GM11168 (cell line): Measurements from ENCODE around the gene FGF19.

Source experiments
- in situ Hi-C: fragments of 300-500 bp; cut with MboI; formaldehyde crosslinking; loops from one replicate; pipeline ENCODE4 v1.12.0; 2022; ENCODE audit warnings: low sequenced_read_pairs; ENCODE audit not compliant: unreplicated experiment

The FGF19 gene

DNA sequence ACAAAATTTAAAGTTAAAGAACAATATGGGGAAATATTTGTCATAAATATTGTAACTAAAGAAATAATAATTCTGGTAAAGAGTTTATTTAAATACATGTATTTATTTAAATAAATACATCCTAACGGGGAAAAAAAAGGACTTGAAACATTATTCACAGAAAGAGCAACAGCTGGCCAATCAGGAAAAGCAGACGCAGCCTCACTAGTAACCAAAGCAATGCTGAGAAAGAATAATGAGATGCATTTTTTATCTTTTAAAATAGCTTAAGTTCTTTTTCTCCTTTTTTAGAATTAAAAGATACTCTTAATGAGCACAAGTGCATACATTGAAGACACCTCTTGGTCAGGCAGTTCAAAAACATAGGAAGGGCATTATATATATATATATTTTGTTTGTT lies 26.1 kb downstream of the FGF19 start:
- in situ Hi-C loops = loop anchor here (25.0 kb wide), 1 partner anchor 510 kb away; no protein-coding TSS in a partner anchor

- in situ Hi-C loops = loop anchor here (25.0 kb wide), 1 partner anchor 512 kb away; no protein-coding TSS in a partner anchor
Measured at GRCh38 chr11:69674886-69675714, 28.7 kb downstream of the FGF19 start, which contains the start of gene LTO1. Gene LTO1, minus strand, starts transcription at chr11:69675353. Its CDS starts 114 bp downstream, at chr11:69675239.

DNA sequence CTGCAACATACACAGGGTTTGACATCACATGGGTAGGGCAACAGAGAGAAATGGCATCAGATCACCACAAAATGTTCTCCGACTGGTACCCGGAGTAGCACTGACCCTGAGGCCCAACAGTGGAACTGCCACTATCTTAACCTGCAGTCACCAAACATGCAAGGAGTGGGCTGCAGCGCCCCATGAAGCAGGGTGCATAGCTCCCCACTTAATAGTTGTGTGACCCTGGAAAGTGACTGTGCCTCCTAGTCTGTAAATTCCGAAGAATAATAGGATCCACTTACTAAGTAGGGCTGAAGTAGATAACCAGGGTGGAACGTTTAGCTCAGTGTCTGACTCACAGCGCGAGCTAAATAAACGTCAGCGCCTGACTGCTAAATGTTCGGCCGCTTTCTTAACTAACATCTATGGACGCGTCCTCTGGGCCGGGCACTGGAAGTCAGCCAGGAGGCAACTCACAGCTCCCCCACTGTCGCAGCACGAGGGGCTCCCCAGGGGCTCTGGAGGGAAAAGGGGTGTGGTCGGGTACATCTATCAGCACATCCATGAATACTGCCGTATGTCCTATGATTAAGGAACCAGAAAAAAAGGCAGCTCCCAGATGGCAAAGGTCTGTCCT lies 29.4 kb downstream of the FGF19 start:
- in situ Hi-C loops = no loop called here

- in situ Hi-C loops = no loop called here
Measured at GRCh38 chr11:69671734-69672465, 31.9 kb downstream of the FGF19 start.

- in situ Hi-C loops = no loop called here
Measured at GRCh38 chr11:69670158-69670845, 33.5 kb downstream of the FGF19 start.

DNA sequence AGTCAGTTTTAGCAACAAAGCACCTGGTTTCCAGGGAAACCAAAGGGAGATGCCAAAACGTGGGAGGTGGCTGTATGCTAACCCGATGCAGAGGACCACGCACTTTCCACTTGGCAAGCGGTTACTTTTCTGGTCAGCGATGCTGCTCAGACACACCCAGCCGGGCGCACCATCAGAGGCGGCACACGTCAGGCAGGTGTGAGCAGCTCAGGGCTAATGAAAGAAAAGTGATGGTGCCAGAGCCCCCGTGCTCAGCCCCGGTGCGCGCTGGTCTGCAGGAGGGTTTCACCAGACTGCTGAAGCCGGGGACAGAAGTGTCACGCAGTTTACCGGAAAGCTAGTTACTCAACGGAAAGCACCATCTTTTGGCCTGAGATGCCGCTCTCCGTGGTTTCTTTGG lies 34.3 kb downstream of the FGF19 start:
- in situ Hi-C loops = no loop called here

DNA sequence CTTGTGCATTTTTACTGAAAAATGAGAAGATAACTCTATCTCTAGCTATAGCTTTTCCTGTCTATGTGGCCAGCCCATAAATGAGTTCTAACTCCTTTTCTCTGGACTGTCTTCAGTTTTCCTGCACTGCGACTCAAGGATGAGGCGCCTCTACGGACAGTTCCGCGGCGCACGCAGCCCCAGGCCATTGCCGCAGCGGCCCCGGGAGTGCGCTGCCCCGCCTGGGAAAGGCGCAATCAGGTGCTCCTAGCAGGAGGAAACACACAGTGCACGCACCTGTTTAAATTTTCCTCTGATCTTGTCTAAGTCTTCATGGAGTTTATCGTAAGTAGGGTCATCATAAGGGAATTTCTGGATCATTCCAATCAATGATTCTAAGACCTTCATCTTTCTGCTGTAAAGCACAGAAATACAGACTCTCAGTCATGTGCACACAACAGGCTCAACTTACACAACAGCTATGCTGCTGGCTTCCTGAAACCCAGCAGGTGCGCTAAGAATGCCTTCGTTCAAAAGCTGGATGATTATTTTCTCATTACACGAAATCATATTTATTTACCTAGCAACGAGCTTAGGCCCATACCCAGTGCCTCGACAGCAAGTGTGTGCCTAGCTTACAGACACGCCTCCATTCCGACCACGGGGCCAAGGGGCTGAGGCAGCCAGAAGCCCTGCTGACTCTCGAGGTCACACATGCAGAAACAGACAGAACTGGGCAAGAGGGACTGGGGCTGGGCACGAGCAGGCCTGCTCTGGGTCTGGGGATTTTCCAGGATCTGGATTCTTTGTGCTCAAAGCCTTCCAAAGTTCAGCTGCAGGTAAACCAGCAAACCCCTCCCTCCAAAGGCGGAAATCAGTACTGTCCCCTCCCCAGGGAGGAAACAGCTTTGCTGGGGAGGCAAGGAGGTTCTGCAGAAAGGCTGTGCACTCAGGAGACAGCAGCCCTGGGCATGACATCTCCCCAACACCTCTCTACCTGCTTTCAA lies 35.9 kb downstream of the FGF19 start:
- in situ Hi-C loops = no loop called here

DNA sequence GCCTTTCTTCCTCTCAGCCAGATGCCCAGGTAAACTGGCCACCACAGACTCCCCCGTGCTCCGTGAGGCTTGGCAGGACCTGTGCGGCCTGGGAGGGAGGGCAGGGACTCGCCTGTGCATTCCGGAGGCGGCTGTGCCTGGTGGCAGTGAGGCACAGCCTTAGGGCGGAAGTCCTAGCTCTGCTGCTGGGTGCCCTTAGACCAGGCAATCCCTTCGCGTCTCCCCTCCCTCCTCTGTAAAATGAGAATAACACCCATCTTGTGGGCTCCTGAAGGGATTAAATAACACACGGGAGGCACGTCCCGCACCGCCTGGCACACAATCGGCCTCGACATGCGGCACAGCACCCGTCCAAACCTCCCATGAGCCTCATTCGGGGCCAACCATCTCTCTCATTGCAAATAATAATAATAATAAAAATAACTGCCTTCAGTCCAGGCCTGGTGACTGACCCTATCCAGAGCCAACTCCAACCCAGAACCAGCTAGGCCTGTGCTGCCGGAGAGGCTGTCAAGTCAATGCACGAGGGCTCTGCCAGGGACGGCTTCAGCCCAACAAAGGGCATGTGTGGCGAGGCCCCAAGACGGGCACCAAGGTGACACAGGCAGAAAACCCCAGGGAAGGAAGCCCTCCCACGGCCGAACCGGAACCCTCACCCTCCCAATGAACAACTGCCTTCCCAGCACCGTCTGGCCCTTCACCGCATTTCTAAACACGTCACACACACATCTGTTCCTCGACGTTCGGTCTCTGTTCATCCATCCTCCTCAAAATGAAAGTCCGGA lies 36.9 kb downstream of the FGF19 start:
- in situ Hi-C loops = no loop called here

GRCh38 chr11:69666261-69666660 lies 37.6 kb downstream of the FGF19 start:
- in situ Hi-C loops = no loop called here

GRCh38 chr11:69665669-69666068 lies 38.2 kb downstream of the FGF19 start:
- in situ Hi-C loops = no loop called here

DNA sequence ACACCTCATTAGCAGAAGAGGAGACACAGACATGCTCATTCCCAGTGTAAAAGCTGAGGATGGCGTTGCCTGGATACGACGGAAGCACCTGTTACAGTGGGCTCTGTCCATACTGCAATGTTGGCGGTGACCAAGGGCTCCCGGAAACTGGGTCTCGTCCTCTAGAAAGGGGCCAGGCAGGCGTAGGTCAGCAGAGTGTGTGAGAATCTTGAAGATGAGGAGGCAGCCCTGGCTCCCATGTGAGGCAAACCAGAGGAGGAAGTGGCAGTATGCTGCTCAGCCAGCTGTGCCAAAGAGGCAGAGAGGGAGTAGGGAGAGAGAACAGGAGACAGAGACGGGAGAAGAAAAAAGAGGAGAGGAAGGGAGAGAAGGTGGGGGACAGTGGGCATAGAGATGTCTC lies 38.9 kb downstream of the FGF19 start:
- in situ Hi-C loops = no loop called here

GRCh38 chr11:69664103-69664775 lies 39.6 kb downstream of the FGF19 start:
- in situ Hi-C loops = no loop called here

- in situ Hi-C loops = no loop called here
Measured at GRCh38 chr11:69663326-69663725, 40.5 kb downstream of the FGF19 start.

DNA sequence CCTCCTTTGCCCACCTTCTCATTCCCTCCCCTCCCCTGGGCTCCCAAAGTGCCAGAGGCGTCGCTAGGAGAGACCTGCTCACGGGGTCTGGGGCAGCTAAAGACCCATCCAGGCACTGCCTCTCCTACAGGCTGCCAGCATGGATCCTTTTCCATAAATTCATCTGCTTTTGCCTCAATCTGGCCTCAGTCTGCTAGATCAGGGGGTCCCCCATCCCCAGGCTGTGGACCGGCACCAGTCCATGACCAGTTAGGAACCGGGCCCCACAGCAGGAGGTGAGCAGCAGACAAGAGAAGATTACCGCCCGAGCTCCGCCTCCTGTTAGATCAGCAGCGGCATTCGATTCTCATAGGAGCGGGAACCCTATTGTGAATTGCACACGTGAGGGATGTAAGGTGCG lies 41.0 kb downstream of the FGF19 start:
- in situ Hi-C loops = no loop called here

DNA sequence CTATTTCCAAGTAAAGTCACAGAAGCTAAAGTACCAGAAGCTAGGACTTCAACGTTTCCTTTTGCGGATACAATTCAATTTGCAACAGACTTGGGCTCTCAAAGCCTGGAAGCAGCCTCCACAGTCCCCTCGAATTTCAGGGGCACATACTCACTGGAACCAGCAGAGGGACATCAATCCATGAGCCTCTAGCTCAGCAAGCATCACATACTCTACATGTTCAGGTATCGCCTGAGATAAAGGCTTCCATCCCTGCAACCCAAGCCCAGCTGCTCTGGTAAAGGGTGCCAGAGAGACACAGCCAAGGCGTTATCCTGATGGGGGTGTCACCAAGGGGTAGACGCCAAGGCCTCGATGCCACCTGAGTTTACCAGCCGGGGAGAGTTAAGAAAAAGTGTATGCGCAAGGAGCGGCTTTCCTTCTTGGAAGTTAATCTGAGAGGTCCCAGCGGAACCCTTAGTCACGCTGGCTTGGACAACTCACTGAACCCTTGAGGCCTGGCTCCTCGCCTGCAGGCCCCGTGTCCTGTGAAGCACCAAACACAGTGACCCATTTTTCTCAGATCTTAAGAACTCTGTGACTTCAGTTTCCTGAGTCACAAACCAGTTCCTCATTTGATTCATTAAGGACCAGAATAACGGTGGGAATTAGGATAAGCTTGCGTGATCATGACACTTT lies 41.7 kb downstream of the FGF19 start:
- in situ Hi-C loops = no loop called here

- in situ Hi-C loops = no loop called here
Measured at GRCh38 chr11:69661413-69661715, 42.5 kb downstream of the FGF19 start.

- in situ Hi-C loops = no loop called here
Measured at GRCh38 chr11:69660001-69660500, 43.8 kb downstream of the FGF19 start.
